Upper lobe of left lung (tissue), 4 donors: ENCODE results near the gene DGKZ.

ENCODE experiments used
- POLR2A ChIP-seq, 4 donors: fragments of 450-650 bp; IDR thresholded peaks; one replicate each; pipeline ENCODE4 v1.5.1; 2016 to 2017; ENCODE audit warnings: antibody characterized with exemption in 4 of 4, mild to moderate bottlenecking in 2 of 4
- POLR2AphosphoS5 ChIP-seq, 2 donors: sonication (generic); formaldehyde crosslinking; IDR thresholded peaks; one replicate each; pipeline ENCODE4 v1.5.1; 2017; ENCODE audit warnings: antibody characterized with exemption in 2 of 2
- TF ChIP-seq, protein P1 (sequence below), 6 experiments: fragments of 450-650 bp in 4 of 6; fragments of 200-600 bp in 2 of 6; sonication (generic) in 2 of 6; IDR thresholded peaks; one replicate each; pipeline ENCODE4 v1.5.1; 2016 to 2019; ENCODE audit warnings: antibody characterized with exemption in 6 of 6

DNA sequence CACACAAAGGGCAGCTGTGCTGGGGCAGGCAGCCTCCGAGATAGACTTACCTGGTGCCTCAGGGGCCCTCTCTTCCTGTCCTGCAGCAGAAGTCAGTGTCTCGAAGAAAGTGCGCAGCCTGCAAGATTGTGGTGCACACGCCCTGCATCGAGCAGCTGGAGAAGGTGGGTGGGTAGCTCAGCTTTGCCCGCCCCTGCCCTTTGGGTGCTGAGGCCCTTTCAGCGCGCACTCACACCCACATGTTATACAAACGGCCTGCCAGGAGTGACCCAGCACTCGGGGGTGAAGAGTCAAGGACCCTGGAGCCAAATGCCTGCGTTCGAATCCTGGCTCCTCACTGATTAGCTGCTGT is 20.6 kb downstream of the DGKZ start:
- TF ChIP-seq, protein P1, sequence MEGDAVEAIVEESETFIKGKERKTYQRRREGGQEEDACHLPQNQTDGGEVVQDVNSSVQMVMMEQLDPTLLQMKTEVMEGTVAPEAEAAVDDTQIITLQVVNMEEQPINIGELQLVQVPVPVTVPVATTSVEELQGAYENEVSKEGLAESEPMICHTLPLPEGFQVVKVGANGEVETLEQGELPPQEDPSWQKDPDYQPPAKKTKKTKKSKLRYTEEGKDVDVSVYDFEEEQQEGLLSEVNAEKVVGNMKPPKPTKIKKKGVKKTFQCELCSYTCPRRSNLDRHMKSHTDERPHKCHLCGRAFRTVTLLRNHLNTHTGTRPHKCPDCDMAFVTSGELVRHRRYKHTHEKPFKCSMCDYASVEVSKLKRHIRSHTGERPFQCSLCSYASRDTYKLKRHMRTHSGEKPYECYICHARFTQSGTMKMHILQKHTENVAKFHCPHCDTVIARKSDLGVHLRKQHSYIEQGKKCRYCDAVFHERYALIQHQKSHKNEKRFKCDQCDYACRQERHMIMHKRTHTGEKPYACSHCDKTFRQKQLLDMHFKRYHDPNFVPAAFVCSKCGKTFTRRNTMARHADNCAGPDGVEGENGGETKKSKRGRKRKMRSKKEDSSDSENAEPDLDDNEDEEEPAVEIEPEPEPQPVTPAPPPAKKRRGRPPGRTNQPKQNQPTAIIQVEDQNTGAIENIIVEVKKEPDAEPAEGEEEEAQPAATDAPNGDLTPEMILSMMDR (IDR thresholded peaks at IDR 0.05), result peak in 1 of 6 experiments; percentile 4
- TF ChIP-seq POLR2A (IDR thresholded peaks at IDR 0.05), result no peak
- no peak for TF ChIP-seq POLR2AphosphoS5 (IDR thresholded peaks at IDR 0.05)
